Liver (tissue), 9 donors: ENCODE data around the gene SFXN5. TPM values are rescaled to one million over a fixed set of nuclear protein-coding genes. Genes with fewer than 3 reads are reported as not detected.
"Not testable (repeated sequence)": the region's sequence is repeated elsewhere in the genome, so short reads cannot be mapped to it uniquely, and the experiment has no call there.

Experiments used
- DNase-seq: peaks from one replicate; pipeline ENCODE4 v3.0.0-alpha.2; 2017; ENCODE audit warnings: low spot score
- H3K27ac ChIP-seq, 2 donors: one replicate each; pipeline ENCODE4 v1.7.0; 2013; ENCODE audit warnings: inconsistent platforms in 2 of 2, low read length in 2 of 2, control low read depth in 1 of 2, low read depth in 1 of 2, mild to moderate bottlenecking in 1 of 2
- H3K27me3 ChIP-seq, 4 donors: one replicate each; pipeline versions ENCODE4 v1.6.1 to v1.7.0; 2013; ENCODE audit warnings: low read length in 3 of 4, inconsistent platforms in 1 of 4, mild to moderate bottlenecking in 1 of 4, moderate library complexity in 1 of 4; ENCODE audit not compliant: control insufficient read depth in 4 of 4, insufficient read depth in 4 of 4
- H3K36me3 ChIP-seq, 4 donors: one replicate each; pipeline versions ENCODE4 v1.6.1 to v1.7.0; 2013; ENCODE audit warnings: low read length in 3 of 4, mild to moderate bottlenecking in 3 of 4, low read depth in 1 of 4, moderate library complexity in 1 of 4; ENCODE audit not compliant: control insufficient read depth in 4 of 4, insufficient read depth in 3 of 4
- H3K4me1 ChIP-seq, 4 donors: one replicate each; pipeline versions ENCODE4 v1.6.1 to v1.7.0; 2013; ENCODE audit warnings: low read length in 3 of 4, mild to moderate bottlenecking in 3 of 4, moderate library complexity in 1 of 4; ENCODE audit not compliant: control insufficient read depth in 4 of 4, insufficient read depth in 4 of 4
- H3K4me3 ChIP-seq, 3 donors: one replicate each; pipeline versions ENCODE4 v1.6.1 to v1.7.0; 2013; ENCODE audit warnings: low read length in 3 of 3, control low read depth in 1 of 3, low read depth in 1 of 3, mild to moderate bottlenecking in 1 of 3
- H3K9ac ChIP-seq, 2 donors: one replicate each; pipeline ENCODE4 v1.7.0; 2013; ENCODE audit warnings: low read length in 2 of 2, mild to moderate bottlenecking in 2 of 2, moderate library complexity in 2 of 2, control low read depth in 1 of 2, low read depth in 1 of 2
- H3K9me3 ChIP-seq, 4 donors: one replicate each; pipeline versions ENCODE4 v1.6.1 to v1.7.0; 2013; ENCODE audit warnings: low read length in 3 of 4; ENCODE audit not compliant: control insufficient read depth in 4 of 4
- ATF3 ChIP-seq: IDR thresholded peaks from 2 replicates; pipeline ENCODE4 v1.6.1; 2016; ENCODE audit warnings: antibody characterized with exemption
- EGR1 ChIP-seq, 2 donors: IDR thresholded peaks; 2 replicates each; pipeline ENCODE4 v1.6.1; 2016 to 2018; ENCODE audit warnings: antibody characterized with exemption in 2 of 2, low read depth in 2 of 2
- FOXA1 ChIP-seq: IDR thresholded peaks from 2 replicates; pipeline ENCODE4 v1.6.1; 2016; ENCODE audit warnings: antibody characterized with exemption
- FOXA2 ChIP-seq: IDR thresholded peaks from 2 replicates; pipeline ENCODE4 v1.6.1; 2016; ENCODE audit warnings: antibody characterized with exemption
- GABPA ChIP-seq, 2 donors: IDR thresholded peaks in 1 of 2; conservative IDR thresholded peaks in 1 of 2; 2 replicates each; pipeline ENCODE4 v1.6.1; 2016; ENCODE audit warnings: antibody characterized with exemption in 2 of 2, mild to moderate bottlenecking in 1 of 2, moderate library complexity in 1 of 2
- HNF4A ChIP-seq, 2 donors: conservative IDR thresholded peaks; 2 replicates each; pipeline ENCODE4 v1.6.1; 2016; ENCODE audit warnings: antibody characterized with exemption in 2 of 2, mild to moderate bottlenecking in 2 of 2
- HNF4G ChIP-seq: IDR thresholded peaks from 2 replicates; pipeline ENCODE4 v1.6.1; 2016; ENCODE audit warnings: antibody characterized with exemption
- MAX ChIP-seq: IDR thresholded peaks from 2 replicates; pipeline ENCODE4 v1.6.1; 2016; ENCODE audit warnings: antibody characterized with exemption
- NR2F2 ChIP-seq: IDR thresholded peaks from 2 replicates; pipeline ENCODE4 v1.6.1; 2016; ENCODE audit warnings: antibody characterized with exemption
- RAD21 ChIP-seq, 2 donors: IDR thresholded peaks; 2 replicates each; pipeline ENCODE4 v1.6.1; 2016; ENCODE audit warnings: antibody characterized with exemption in 2 of 2, mild to moderate bottlenecking in 2 of 2
- SP1 ChIP-seq: IDR thresholded peaks from 2 replicates; pipeline ENCODE4 v1.6.1; 2018; ENCODE audit warnings: antibody characterized with exemption, mild to moderate bottlenecking
- ZBTB33 ChIP-seq: IDR thresholded peaks from 2 replicates; pipeline ENCODE4 v1.6.1; 2016; ENCODE audit warnings: antibody characterized with exemption
- WGBS: extraction: QIAGEN DNeasy Blood & Tissue Kit; methylation state at CpG from one replicate; pipeline ENCODE4 v1.1.7; 2013; 5-methylcytosine and 5-hydroxymethylcytosine counted together
- polyA plus RNA-seq, 2 donors: library from polyadenylated mRNA; stranded (reverse) in 1 of 2; unstranded in 1 of 2; fragments of 200-250 nt in 1 of 2; fragments of >200 nt in 1 of 2; fragmentation: Nextera tagmentation in 1 of 2; extraction: Ambion mirVana in 1 of 2; gene quantifications; one replicate each; pipeline versions ENCODE4 v1.2.1 to v1.2.3, GENCODE V29; 2013 to 2015
- total RNA-seq, 2 donors: library from RNA; depleted of rRNA; stranded (reverse); fragments of >200 nt; gene quantifications; one replicate each; pipeline ENCODE4 v1.2.3, GENCODE V29; 2014
- TF ChIP-seq, protein P1 (sequence below): IDR thresholded peaks from 2 replicates; pipeline ENCODE4 v1.6.1; 2016; ENCODE audit warnings: antibody characterized with exemption, mild to moderate bottlenecking
- donor health status: healthy.
- donor health status: healthy.
- donor health status: healthy.
- donor health status: healthy.
- donor health status: healthy.

Gene SFXN5
- total and polyA plus RNA-seq, 4 donors, result 23.3 to 58.2 (median 29.5) TPM

- TF ChIP-seq ATF3, result no peak
- TF ChIP-seq HNF4G, result no peak
- TF ChIP-seq RAD21 (IDR thresholded peaks at IDR 0.05), result no peak
- no peak for TF ChIP-seq GABPA (IDR thresholded peaks at IDR 0.05 in 1 of 2, conservative IDR thresholded peaks at IDR 0.05 in 1 of 2)
- no peak for TF ChIP-seq FOXA1
- no peak for TF ChIP-seq ZBTB33
- TF ChIP-seq FOXA2, result no peak
- no peak for TF ChIP-seq SP1
- TF ChIP-seq NR2F2, result no peak
These were observed 4.5 kb downstream of the SFXN5 start (continued) for GRCh38 chr2:73067043-73067442.

DNA sequence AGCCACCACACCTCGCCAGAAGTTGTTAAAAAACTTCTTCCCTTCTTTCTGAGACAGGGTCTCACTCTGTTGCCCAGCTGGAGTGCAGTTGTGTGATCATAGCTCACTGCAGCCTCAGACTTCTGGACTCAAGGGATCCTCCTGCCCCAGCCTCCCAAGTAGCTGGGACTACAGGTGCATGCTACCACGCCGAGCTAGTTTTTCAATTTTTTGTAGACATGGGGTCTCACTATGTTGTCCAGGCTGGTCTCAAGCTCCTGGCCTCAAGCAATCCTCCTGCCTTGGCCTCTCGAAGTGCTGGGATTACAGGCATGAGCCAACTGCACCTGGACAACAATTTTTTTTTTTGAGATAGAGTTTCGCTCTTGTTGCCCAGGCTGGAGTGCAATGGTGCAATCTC lies 6.4 kb downstream of the SFXN5 start:
- not testable (repeated sequence) for H3K9me3 ChIP-seq, H3K36me3 ChIP-seq, DNase-seq, H3K9ac ChIP-seq, H3K27me3 ChIP-seq, H3K4me3 ChIP-seq
- peaks cover 0 to 54% (median 39%) of the 10 kb centered on the region in 4 donors for H3K4me1 ChIP-seq
- WGBS, result 95% methylated on average over 5 of the region's 5 CpGs
- H3K27ac ChIP-seq, result peak overlapping the region in 1 of 2 donors; percentile 0

- H3K27me3 ChIP-seq, result no peaks in the 10 kb centered on the region
- DNase-seq, result no peak
- H3K9ac ChIP-seq, result no peak overlapping the region
- no peak for TF ChIP-seq HNF4G
- TF ChIP-seq, protein P1, sequence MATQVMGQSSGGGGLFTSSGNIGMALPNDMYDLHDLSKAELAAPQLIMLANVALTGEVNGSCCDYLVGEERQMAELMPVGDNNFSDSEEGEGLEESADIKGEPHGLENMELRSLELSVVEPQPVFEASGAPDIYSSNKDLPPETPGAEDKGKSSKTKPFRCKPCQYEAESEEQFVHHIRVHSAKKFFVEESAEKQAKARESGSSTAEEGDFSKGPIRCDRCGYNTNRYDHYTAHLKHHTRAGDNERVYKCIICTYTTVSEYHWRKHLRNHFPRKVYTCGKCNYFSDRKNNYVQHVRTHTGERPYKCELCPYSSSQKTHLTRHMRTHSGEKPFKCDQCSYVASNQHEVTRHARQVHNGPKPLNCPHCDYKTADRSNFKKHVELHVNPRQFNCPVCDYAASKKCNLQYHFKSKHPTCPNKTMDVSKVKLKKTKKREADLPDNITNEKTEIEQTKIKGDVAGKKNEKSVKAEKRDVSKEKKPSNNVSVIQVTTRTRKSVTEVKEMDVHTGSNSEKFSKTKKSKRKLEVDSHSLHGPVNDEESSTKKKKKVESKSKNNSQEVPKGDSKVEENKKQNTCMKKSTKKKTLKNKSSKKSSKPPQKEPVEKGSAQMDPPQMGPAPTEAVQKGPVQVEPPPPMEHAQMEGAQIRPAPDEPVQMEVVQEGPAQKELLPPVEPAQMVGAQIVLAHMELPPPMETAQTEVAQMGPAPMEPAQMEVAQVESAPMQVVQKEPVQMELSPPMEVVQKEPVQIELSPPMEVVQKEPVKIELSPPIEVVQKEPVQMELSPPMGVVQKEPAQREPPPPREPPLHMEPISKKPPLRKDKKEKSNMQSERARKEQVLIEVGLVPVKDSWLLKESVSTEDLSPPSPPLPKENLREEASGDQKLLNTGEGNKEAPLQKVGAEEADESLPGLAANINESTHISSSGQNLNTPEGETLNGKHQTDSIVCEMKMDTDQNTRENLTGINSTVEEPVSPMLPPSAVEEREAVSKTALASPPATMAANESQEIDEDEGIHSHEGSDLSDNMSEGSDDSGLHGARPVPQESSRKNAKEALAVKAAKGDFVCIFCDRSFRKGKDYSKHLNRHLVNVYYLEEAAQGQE, result no peak
- TF ChIP-seq HNF4A (conservative IDR thresholded peaks at IDR 0.05), result no peak
- TF ChIP-seq EGR1 (IDR thresholded peaks at IDR 0.05; ENCODE audit: low read depth in 2 of 2), result no peak
- no peak for TF ChIP-seq GABPA (IDR thresholded peaks at IDR 0.05 in 1 of 2, conservative IDR thresholded peaks at IDR 0.05 in 1 of 2)
- no peak for TF ChIP-seq MAX
- peak overlapping the region in 1 of 2 donors; percentile 11 for H3K27ac ChIP-seq
- peaks cover 0 to 2% (median 0%) of the 10 kb centered on the region in 4 donors for H3K36me3 ChIP-seq
- H3K9me3 ChIP-seq, result no peaks in the 10 kb centered on the region
- H3K4me1 ChIP-seq, result peaks cover 0 to 46% (median 33%) of the 10 kb centered on the region in 4 donors
- no peak overlapping the region for H3K4me3 ChIP-seq
- 91% methylated on average over 8 of the region's 8 CpGs for WGBS
These were observed 7.3 kb downstream of the SFXN5 start for GRCh38 chr2:73063909-73064875.
